HepG2 (cell line): Measurements from ENCODE around the gene ABI3BP. TPM values are rescaled to one million over a fixed set of nuclear protein-coding genes. Genes with fewer than 3 reads are reported as not detected.

Experiments used
- ATAC-seq: fragments of 200-7000 bp; cut with Tn5 transposase; 3 replicates; pipeline ENCODE4 v1.9.1; 2020; ENCODE audit warnings: mild to moderate bottlenecking, moderate library complexity
- BruUV-seq: library from RNA; stranded (reverse); fragments of 400-500 nt; replicated peaks from 2 replicates; lab custom pipeline; 2021; lab: Mats Ljungman, UMichigan
- CTCF ChIA-PET: fragments of 300-600 bp; formaldehyde crosslinking; extraction: SDS; loops from one replicate; lab custom pipeline; 2021; ENCODE audit warnings: low total read pairs, inconsistent platforms, low intra/inter-chr PET ratio; lab: Yijun Ruan, JAX
- POLR2A ChIA-PET: fragments of 350-600 bp; sonication (Branson Sonifier 250); formaldehyde crosslinking; loops from one replicate; lab custom pipeline; 2020; ENCODE audit warnings: antibody characterized with exemption, inconsistent platforms; lab: Yijun Ruan, JAX
- DNase-seq: peaks from one replicate; pipeline ENCODE4 v3.0.0-alpha.2; 2015; ENCODE audit warnings: low spot score
- FAIRE-seq: peaks from 3 replicates; lab custom pipeline; 2011; peaks lifted over from hg19 to GRCh38; lab: Jason Lieb, UNC
- H2AFZ ChIP-seq: one replicate; pipeline ENCODE4 v1.6.1; 2011; ENCODE audit warnings: low read length, inconsistent platforms
- H3K27ac ChIP-seq: fragments of 300-600 bp; 3 replicates; pipeline ENCODE4 v1.8.0; 2011; ENCODE audit warnings: mixed run types, mild to moderate bottlenecking, mixed read lengths, low read length, inconsistent platforms; ENCODE audit not compliant: insufficient read depth; ENCODE audit errors: extremely low read length
- H3K27me3 ChIP-seq, 2 experiments: fragments of 200-600 bp in 1 of 2; 2 replicates in 1 of 2; 3 replicates in 1 of 2; pipeline versions ENCODE4 v1.6.0 to v1.8.0; 2011; ENCODE audit warnings: low read length in 2 of 2, mild to moderate bottlenecking in 2 of 2, moderate library complexity in 2 of 2, inconsistent platforms in 1 of 2; ENCODE audit not compliant: insufficient read depth in 2 of 2, control insufficient read depth in 1 of 2
- H3K36me3 ChIP-seq, 2 experiments: fragments of 200-600 bp in 1 of 2; replicated peaks in 1 of 2; 2 replicates in 1 of 2; 3 replicates in 1 of 2; pipeline versions ENCODE4 v1.5.1 to v1.8.0; 2011; ENCODE audit warnings: low read length in 2 of 2, inconsistent platforms in 1 of 2; ENCODE audit not compliant: insufficient read depth in 2 of 2, control insufficient read depth in 1 of 2
- H3K4me1 ChIP-seq: 2 replicates; pipeline ENCODE4 v1.5.1; 2012; ENCODE audit warnings: low read length, inconsistent platforms; ENCODE audit not compliant: insufficient read depth
- H3K4me2 ChIP-seq: 2 replicates; pipeline ENCODE4 v1.6.0; 2011; ENCODE audit warnings: low read depth, low read length, inconsistent platforms
- H3K4me3 ChIP-seq, 3 experiments: fragments of 200-600 bp in 1 of 3; sonication (generic), shearing (Covaris generic) in 1 of 3; replicated peaks in 1 of 3; 2 replicates each; pipeline ENCODE4 v1.5.1; 2011 to 2016; ENCODE audit warnings: low read length in 3 of 3, inconsistent platforms in 2 of 3, low read depth in 2 of 3, mild to moderate bottlenecking in 2 of 3, control low read depth in 1 of 3, mixed read lengths in 1 of 3; ENCODE audit not compliant: insufficient read depth in 1 of 3
- H3K79me2 ChIP-seq: one replicate; pipeline ENCODE4 v1.6.1; 2011; ENCODE audit warnings: low read length, inconsistent platforms; ENCODE audit not compliant: insufficient read depth
- H3K9ac ChIP-seq: 2 replicates; pipeline ENCODE4 v1.6.0; 2011; ENCODE audit warnings: mild to moderate bottlenecking, low read depth, low read length, inconsistent platforms; ENCODE audit not compliant: insufficient read depth
- H3K9me3 ChIP-seq: 2 replicates; pipeline ENCODE4 v1.5.1; 2012; ENCODE audit warnings: mild to moderate bottlenecking, low read length
- H4K20me1 ChIP-seq: 2 replicates; pipeline ENCODE4 v1.6.0; 2011; ENCODE audit warnings: inconsistent platforms, mild to moderate bottlenecking, low read length, moderate library complexity; ENCODE audit not compliant: insufficient read depth
- ARNTL ChIP-seq: sonication (generic); formaldehyde crosslinking; IDR thresholded peaks from 2 replicates; pipeline ENCODE4 v1.4.0; 2020; ENCODE audit warnings: mild to moderate bottlenecking, missing genetic modification reagents
- KDM6A ChIP-seq: IDR thresholded peaks from 2 replicates; pipeline ENCODE4 v1.6.1; 2016; ENCODE audit warnings: low read depth
- PRDM10 ChIP-seq: sonication (generic); formaldehyde crosslinking; IDR thresholded peaks from 2 replicates; pipeline ENCODE4 v1.4.0; 2020; ENCODE audit warnings: low read depth, missing genetic modification reagents
- RAD51 ChIP-seq: fragments of 450-650 bp; IDR thresholded peaks from 2 replicates; pipeline ENCODE4 v1.6.1; 2016; ENCODE audit warnings: borderline replicate concordance
- RBM22 ChIP-seq: fragments of 200-400 bp; formaldehyde crosslinking; optimal IDR thresholded peaks from 2 replicates; pipeline ENCODE3; 2017; ENCODE audit warnings: mild to moderate bottlenecking, low read length, moderate library complexity
- SIX4 ChIP-seq: sonication (generic); formaldehyde crosslinking; IDR thresholded peaks from 2 replicates; pipeline ENCODE4 v1.4.0; 2020; ENCODE audit warnings: missing genetic modification reagents
- SUZ12 ChIP-seq: fragments of 150-350 bp; IDR thresholded peaks from 2 replicates; pipeline ENCODE4 v1.6.1; 2014; ENCODE audit warnings: low read depth, low read length
- TCF12 ChIP-seq, 2 experiments: fragments of 450-650 bp in 1 of 2; sonication (generic) in 1 of 2; formaldehyde crosslinking in 1 of 2; IDR thresholded peaks; 2 replicates each; pipeline versions ENCODE4 v1.6.1 to v1.8.0; 2017 to 2022; ENCODE audit warnings: antibody characterized with exemption in 1 of 2, mild to moderate bottlenecking in 1 of 2, missing genetic modification reagents in 1 of 2, moderate library complexity in 1 of 2
- TERF1 ChIP-seq: sonication (generic); formaldehyde crosslinking; IDR thresholded peaks from 2 replicates; pipeline ENCODE4 v1.8.0; 2022; ENCODE audit warnings: mild to moderate bottlenecking, missing genetic modification reagents, moderate library complexity
- THAP11 ChIP-seq: IDR thresholded peaks from 2 replicates; pipeline ENCODE4 v1.6.1; 2016; ENCODE audit warnings: missing biosample characterization, missing genetic modification reagents
- ZNF264 ChIP-seq: sonication (generic); formaldehyde crosslinking; IDR thresholded peaks from 2 replicates; pipeline ENCODE4 v1.4.0; 2020; ENCODE audit warnings: missing genetic modification reagents
- ZNF570 ChIP-seq: sonication (generic); formaldehyde crosslinking; IDR thresholded peaks from 2 replicates; pipeline ENCODE4 v1.4.0; 2020; ENCODE audit warnings: mild to moderate bottlenecking, missing genetic modification reagents, borderline replicate concordance
- ZNF703 ChIP-seq: sonication (generic); formaldehyde crosslinking; IDR thresholded peaks from 2 replicates; pipeline ENCODE4 v1.5.1; 2020; ENCODE audit warnings: missing genetic modification reagents, mild to moderate bottlenecking, moderate library complexity, borderline replicate concordance
- ZZZ3 ChIP-seq: sonication (generic); formaldehyde crosslinking; IDR thresholded peaks from 2 replicates; pipeline ENCODE4 v1.4.0; 2020; ENCODE audit warnings: missing genetic modification reagents, mild to moderate bottlenecking, borderline replicate concordance
- WGBS: methylation state at CpG from one replicate; pipeline ENCODE4 v1.1.6; 2017; ENCODE audit warnings: low lambda C conversion rate; 5-methylcytosine and 5-hydroxymethylcytosine counted together
- in situ Hi-C: cut with HindIII; loops from 2 replicates; pipeline ENCODE4 v1.10.0; 2017; ENCODE audit warnings: low pct_unique_long_range_greater_than_20kb; ENCODE audit not compliant: extremely low pct_ligation_motif_present
- intact Hi-C: fragments of 100-400 bp; cut with micrococcal nuclease; formaldehyde crosslinking; loops from one replicate; pipeline ENCODE4 v1.10.0; 2022; ENCODE audit not compliant: unreplicated experiment
- polyA plus RNA-seq, 8 experiments: library from polyadenylated mRNA; depleted of rRNA in 3 of 8; stranded (reverse) in 7 of 8; unstranded in 1 of 8; fragments of >200 nt; fragmentation: Illumina TruSeq in 4 of 8; extraction: Trizol in 4 of 8; gene quantifications; 2 replicates each; pipeline versions ENCODE4 v1.2.1 to v1.2.3, GENCODE V29; 2011 to 2016; ENCODE audit warnings: low read depth in 4 of 8, missing spikeins in 1 of 8, mixed read lengths in 1 of 8; ENCODE audit not compliant: insufficient read depth in 1 of 8
- total RNA-seq, 5 experiments: library from RNA; depleted of rRNA; stranded (reverse); fragments of >200 nt; fragmentation: Illumina TruSeq; extraction: Trizol; gene quantifications; 2 replicates each; pipeline ENCODE4 v1.2.3, GENCODE V29; 2016; ENCODE audit warnings: low read depth in 1 of 5

The ABI3BP gene
- total and polyA plus RNA-seq, 2 of the 13 experiments (the other 11 are each of a cell fraction or from before 2014, with no cell fraction given): not detected

GRCh38 chr3:100972867-100973266 is 20.4 kb downstream of the ABI3BP start:
- Histone ChIP-seq H3K4me1 (no peaks in the 10 kb centered on the region), H4K20me1 (no peaks in the 10 kb centered on the region), H3K4me3 (no peak overlapping the region), H3K27ac (no peak overlapping the region), H3K27me3 (no peaks in the 10 kb centered on the region; a peak in 1 of 5 replicates), H2AFZ (no peak overlapping the region), H3K4me2 (no peak overlapping the region), H3K79me2 (no peaks in the 10 kb centered on the region), H3K36me3 (no peaks in the 10 kb centered on the region), H3K9ac (no peak overlapping the region), H3K9me3 (no peaks in the 10 kb centered on the region)
- 0% methylated on average over 1 of the region's 1 CpG for WGBS
- ChIA-PET CTCF (no interaction called here), POLR2A (no interaction called here)
- TF ChIP-seq ZNF703 (no peak), ZNF570 (CRISPR knock-in tag) (no peak), RAD51 (no peak), ZNF264 (CRISPR knock-in tag) (no peak), RBM22 (no peak), ZZZ3 (CRISPR knock-in tag) (no peak), SUZ12 (no peak), TERF1 (CRISPR knock-in tag) (no peak)
- FAIRE-seq (no peak), ATAC-seq (no peak), DNase-seq (no peak)
- in situ Hi-C loops: no loop called here
- no TSS peak for BruUV-seq
- intact Hi-C loops: no loop called here

GRCh38 chr3:100972301-100972844 is 20.8 kb downstream of the ABI3BP start:
- H3K36me3 ChIP-seq: no peaks in the 10 kb centered on the region
- no peaks in the 10 kb centered on the region; a peak in 1 of 5 replicates for H3K27me3 ChIP-seq
- no peaks in the 10 kb centered on the region for H4K20me1 ChIP-seq
- no TSS peak for BruUV-seq
- H3K4me3 ChIP-seq: no peak overlapping the region
- intact Hi-C loops (no loop called here), in situ Hi-C loops (no loop called here)
- 16% methylated on average over 2 of the region's 2 CpGs for WGBS
- DNase-seq (no peak), FAIRE-seq (no peak), ATAC-seq (no peak)
- H3K79me2 ChIP-seq: no peaks in the 10 kb centered on the region
- no peaks in the 10 kb centered on the region for H3K4me1 ChIP-seq
- H3K9ac ChIP-seq: no peak overlapping the region
- H3K9me3 ChIP-seq: no peaks in the 10 kb centered on the region
- CTCF ChIA-PET: no interaction called here
- POLR2A ChIA-PET: no interaction called here
- no peak overlapping the region for H3K27ac ChIP-seq
- H2AFZ ChIP-seq: no peak overlapping the region
- H3K4me2 ChIP-seq: no peak overlapping the region
- no peak for TF ChIP-seq ARNTL (CRISPR knock-in tag)
- no peak for TF ChIP-seq THAP11 (CRISPR knock-in tag)
- no peak for TF ChIP-seq TCF12 (IDR thresholded peaks at IDR 0.05)
- no peak for TF ChIP-seq TCF12 (CRISPR knock-in tag; IDR thresholded peaks at IDR 0.05)
- TF ChIP-seq KDM6A (CRISPR knock-in tag): no peak
- TF ChIP-seq SIX4: no peak
- no peak for TF ChIP-seq PRDM10 (CRISPR knock-in tag)
